Muscle of leg (tissue), 11 donors: ENCODE results near the gene OTOF. TPM values are rescaled to one million over a fixed set of nuclear protein-coding genes. Genes with fewer than 3 reads are reported as not detected.

Source experiments
- DNase-seq: peaks from one replicate; pipeline ENCODE4 v3.0.0; 2013
- H3K27ac ChIP-seq: one replicate; pipeline ENCODE4 v1.5.1; 2013; ENCODE audit warnings: mild to moderate bottlenecking, low read length, control low read depth
- H3K27me3 ChIP-seq: one replicate; pipeline ENCODE4 v1.6.1; 2013; ENCODE audit warnings: low read length; ENCODE audit not compliant: control insufficient read depth, insufficient read depth
- H3K36me3 ChIP-seq: one replicate; pipeline ENCODE4 v1.6.1; 2013; ENCODE audit warnings: low read length; ENCODE audit not compliant: control insufficient read depth, insufficient read depth
- H3K4me1 ChIP-seq: one replicate; pipeline ENCODE4 v1.6.1; 2013; ENCODE audit warnings: low read length; ENCODE audit not compliant: control insufficient read depth, insufficient read depth
- H3K4me3 ChIP-seq: one replicate; pipeline ENCODE4 v1.5.1; 2013; ENCODE audit warnings: low read length, control low read depth
- H3K9me3 ChIP-seq: replicated peaks from 2 replicates; pipeline ENCODE4 v1.6.1; 2013; ENCODE audit warnings: low read depth, low read length; ENCODE audit not compliant: control insufficient read depth
- WGBS: methylation state at CpG from one replicate; pipeline ENCODE4 v1.1.5; 2013; ENCODE audit warnings: missing lambda C conversion rate; ENCODE audit not compliant: insufficient coverage; 5-methylcytosine and 5-hydroxymethylcytosine counted together
- polyA plus RNA-seq, 8 donors: library from polyadenylated mRNA; unstranded; fragments of 120-200 nt; gene quantifications; one replicate each; pipeline versions ENCODE4 v1.2.1 to v1.2.3, GENCODE V29; 2013; ENCODE audit warnings: inconsistent platforms in 1 of 8, low replicate concordance in 1 of 8; ENCODE audit not compliant: insufficient read length in 8 of 8, insufficient read depth in 1 of 8
- total RNA-seq: library from RNA; stranded (reverse); fragments of 120-200 nt; gene quantifications from one replicate; pipeline ENCODE4 v1.2.4, GENCODE V29; 2013

Gene OTOF
- total and polyA plus RNA-seq, 9 donors: 8.6 to 28.0 (median 17.9) TPM

DNA sequence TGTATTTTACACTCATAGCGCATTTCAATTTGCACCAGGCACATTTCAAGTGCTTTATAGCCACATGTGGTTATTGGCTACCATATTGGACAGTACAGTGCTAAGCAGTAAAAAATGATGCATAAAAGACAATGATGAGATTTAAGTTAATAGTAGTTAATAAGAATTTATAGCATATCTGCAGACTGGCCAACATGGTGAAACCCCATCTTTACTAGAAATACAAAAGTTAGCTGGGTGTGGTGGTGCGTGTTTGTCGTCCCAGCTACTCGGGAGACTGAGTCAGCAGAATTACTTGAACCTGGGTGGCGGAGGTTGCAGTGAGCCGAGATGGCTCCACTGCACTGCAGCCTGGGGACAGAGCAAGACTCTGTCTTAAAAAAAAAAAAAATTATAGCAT is 66.5 kb downstream of the OTOF start:
- no peaks in the 10 kb centered on the region for H3K4me1 ChIP-seq
- no peak overlapping the region for H3K4me3 ChIP-seq
- H3K9me3 ChIP-seq: no peaks in the 10 kb centered on the region
- no peak overlapping the region for H3K27ac ChIP-seq
- no peaks in the 10 kb centered on the region for H3K36me3 ChIP-seq
- no peak for DNase-seq
- H3K27me3 ChIP-seq: no peaks in the 10 kb centered on the region
- no CpG with 5 or more reads among the region's 6 CpGs for WGBS

DNA sequence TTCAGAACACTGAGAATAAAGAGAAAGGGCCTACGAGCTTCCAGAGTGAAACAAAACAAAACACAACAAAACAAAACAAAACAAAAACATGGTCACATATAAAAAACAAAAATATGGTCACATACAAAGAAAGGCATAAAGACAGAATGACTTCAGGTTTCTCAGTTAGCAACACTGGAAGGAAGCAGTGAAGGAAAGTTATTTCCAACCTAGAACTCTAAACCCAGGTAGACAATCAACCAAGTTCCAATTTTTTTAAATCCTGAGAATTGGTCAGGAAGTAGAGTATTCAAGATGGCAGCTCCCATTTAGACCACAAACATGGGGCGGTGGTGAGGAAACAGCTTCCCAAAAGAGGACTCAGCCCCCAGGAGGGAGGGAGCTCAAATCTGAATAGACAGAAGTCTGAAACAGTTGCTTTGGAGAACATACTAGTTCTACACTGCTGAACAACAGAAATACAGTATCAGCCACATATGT is 67.1 kb downstream of the OTOF start:
- no peaks in the 10 kb centered on the region for H3K36me3 ChIP-seq
- no peak overlapping the region for H3K27ac ChIP-seq
- H3K9me3 ChIP-seq: no peaks in the 10 kb centered on the region
- H3K4me1 ChIP-seq: no peaks in the 10 kb centered on the region
- H3K27me3 ChIP-seq: no peaks in the 10 kb centered on the region
- WGBS: no CpG with 5 or more reads among the region's 2 CpGs
- H3K4me3 ChIP-seq: no peak overlapping the region
- DNase-seq: no peak

DNA sequence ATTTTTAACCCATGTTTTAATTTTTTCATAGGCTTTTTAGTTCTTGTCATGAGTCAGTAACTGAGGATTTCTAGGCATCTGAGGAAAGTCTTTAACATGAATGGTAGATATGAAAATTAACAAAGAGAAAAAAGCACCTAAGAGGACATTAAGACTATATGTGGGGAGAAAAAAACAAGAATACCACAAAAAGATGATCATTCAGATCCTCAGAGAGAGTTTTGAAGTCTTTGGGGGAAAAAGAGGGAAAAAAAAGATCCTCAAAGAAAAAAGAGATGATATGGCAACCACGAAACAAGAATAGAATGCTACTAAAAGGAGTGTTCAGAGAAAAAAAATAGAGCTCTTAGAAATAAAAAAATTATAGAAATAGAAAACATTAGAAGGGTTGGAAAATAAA is 68.1 kb downstream of the OTOF start:
- no peak overlapping the region for H3K27ac ChIP-seq
- no peaks in the 10 kb centered on the region for H3K4me1 ChIP-seq
- no CpG with 5 or more reads among the region's 1 CpG for WGBS
- H3K36me3 ChIP-seq: no peaks in the 10 kb centered on the region
- no peak for DNase-seq
- no peaks in the 10 kb centered on the region for H3K27me3 ChIP-seq
- H3K4me3 ChIP-seq: no peak overlapping the region
- no peaks in the 10 kb centered on the region for H3K9me3 ChIP-seq

DNA sequence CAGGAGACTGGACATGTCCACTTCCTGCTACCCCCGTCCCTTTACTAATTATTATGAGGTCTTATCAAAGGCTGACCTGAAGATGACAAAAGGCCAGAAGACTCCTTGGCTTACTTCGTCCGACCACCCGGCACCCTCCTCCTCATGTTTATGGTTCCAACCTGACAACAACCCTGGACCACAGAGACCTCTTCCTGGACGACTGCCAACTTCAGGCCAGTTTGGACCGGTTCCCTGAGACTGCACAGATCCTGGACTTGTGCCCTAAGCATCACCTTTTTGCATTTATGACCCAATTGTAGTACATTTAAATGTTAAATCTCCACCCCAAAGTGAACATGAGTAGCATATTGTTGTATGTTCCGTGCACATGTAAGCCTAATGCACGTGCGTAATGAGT is 70.4 kb downstream of the OTOF start:
- Histone ChIP-seq H3K27ac (no peak overlapping the region), H3K4me1 (no peaks in the 10 kb centered on the region), H3K27me3 (no peaks in the 10 kb centered on the region), H3K9me3 (no peaks in the 10 kb centered on the region), H3K4me3 (no peak overlapping the region), H3K36me3 (no peaks in the 10 kb centered on the region)
- 76% methylated on average over 6 of the region's 9 CpGs for WGBS
- no peak for DNase-seq

Other genes starting within 250 kb of the OTOF start
- 178 TPM for gene HADHA, start 233.5 kb downstream of the OTOF start, total RNA-seq
- gene HADHA, start 233.5 kb downstream of the OTOF start, polyA plus RNA-seq: 100 to 1,000 TPM; 191 to 225 (median 206) TPM
- 73.1 TPM for gene HADHB, start 233.2 kb downstream of the OTOF start, total RNA-seq
- 100 to 1,000 TPM in 4 of 8 donors, 10 to 100 TPM in 4; 92.0 to 115 (median 99.9) TPM for gene HADHB, start 233.2 kb downstream of the OTOF start, polyA plus RNA-seq
- 8.6 TPM for gene SELENOI, start 132.0 kb downstream of the OTOF start, total RNA-seq
- gene SELENOI, start 132.0 kb downstream of the OTOF start, polyA plus RNA-seq: 10 to 100 TPM in 4 of 8 donors, 1 to 10 TPM in 4; 8.4 to 11.9 (median 9.7) TPM
- gene ADGRF3, start 131.3 kb downstream of the OTOF start, total RNA-seq: 0.31 TPM
- under 1 TPM; 0.12 to 0.54 (median 0.28) TPM for gene ADGRF3, start 131.3 kb downstream of the OTOF start, polyA plus RNA-seq
- gene DRC1, start 76.2 kb downstream of the OTOF start, total RNA-seq: 0.31 TPM
- under 1 TPM; 0.09 to 0.58 (median 0.21) TPM for gene DRC1, start 76.2 kb downstream of the OTOF start, polyA plus RNA-seq
- gene CIB4, start 163.2 kb upstream of the OTOF start, total RNA-seq: not detected
- gene CIB4, start 163.2 kb upstream of the OTOF start, polyA plus RNA-seq: not detected
- gene KCNK3, start 214.6 kb upstream of the OTOF start, total RNA-seq: 1.1 TPM
- 1 to 10 TPM in 7 of 8 donors, under 1 TPM in 1; 0.88 to 4.0 (median 1.6) TPM for gene KCNK3, start 214.6 kb upstream of the OTOF start, polyA plus RNA-seq